Activated T-cell treated with anti-CD3 and anti-CD28 coated beads, Interleukin-2, amount 50 U/mL, for 72 hours (primary cell): ENCODE results near the gene ACAD11. TPM values are rescaled to one million over a fixed set of nuclear protein-coding genes. Genes with fewer than 3 reads are reported as not detected.

Experiments
- ATAC-seq, 2 donors: fragments of 150-1000 bp; cut with Tn5 transposase; replicated peaks in 1 of 2; 2 replicates each; pipeline ENCODE4 v1.10.0; 2021; ENCODE audit warnings: moderate library complexity in 2 of 2, mild to moderate bottlenecking in 1 of 2
- DNase-seq, 2 donors: peaks; one replicate each; pipeline ENCODE4 v3.0.0; 2021 to 2022; ENCODE audit warnings: mixed read lengths in 1 of 2
- H3K27ac Mint-ChIP-seq: one replicate; pipeline ENCODE4 v1.8.0; 2022; ENCODE audit warnings: mild to moderate bottlenecking, moderate library complexity, mixed read lengths
- H3K27me3 Mint-ChIP-seq: one replicate; pipeline ENCODE4 v1.8.0; 2022; ENCODE audit warnings: low read depth, mixed read lengths
- H3K36me3 Mint-ChIP-seq, 2 donors: one replicate each; pipeline ENCODE4 v1.8.0; 2022; ENCODE audit warnings: mixed read lengths in 2 of 2, mild to moderate bottlenecking in 1 of 2; ENCODE audit not compliant: insufficient read depth in 2 of 2
- H3K4me1 Mint-ChIP-seq: one replicate; pipeline ENCODE4 v1.8.0; 2022; ENCODE audit warnings: low read depth, mixed read lengths
- H3K4me3 Mint-ChIP-seq, 2 donors: one replicate each; pipeline ENCODE4 v1.8.0; 2022; ENCODE audit warnings: mild to moderate bottlenecking in 2 of 2, mixed read lengths in 2 of 2, moderate library complexity in 2 of 2
- H3K9me3 Mint-ChIP-seq, 2 donors: one replicate each; pipeline ENCODE4 v1.8.0; 2022; ENCODE audit warnings: mixed read lengths in 2 of 2
- total RNA-seq, 2 donors: library from RNA; stranded (reverse); gene quantifications; one replicate each; pipeline ENCODE4 v1.2.3, GENCODE V29; 2022

ACAD11 gene
- total RNA-seq, 2 donors from 2014 or later: 34.1 to 40.9 TPM

- Mint-ChIP-seq H3K4me1 (peaks cover 11% of the 10 kb centered on the region), H3K27me3 (no peaks in the 10 kb centered on the region), H3K27ac (no peak overlapping the region), H3K9me3 (no peaks in the 10 kb centered on the region), H3K36me3 (no peaks in the 10 kb centered on the region), H3K4me3 (no peak overlapping the region)
- no peak for ATAC-seq
- no peak for DNase-seq
Observed at GRCh38 chr3:132555306-132556035, 104.1 kb downstream of the ACAD11 start.

GRCh38 chr3:132554437-132554836, 105.2 kb downstream of the ACAD11 start:
- peaks cover 2 to 3% of the 10 kb centered on the region in 2 donors for H3K9me3 Mint-ChIP-seq
- no peak for ATAC-seq
- peaks cover 0 to 3% of the 10 kb centered on the region in 2 donors for H3K36me3 Mint-ChIP-seq
- no peaks in the 10 kb centered on the region for H3K27me3 Mint-ChIP-seq
- no peak overlapping the region for H3K27ac Mint-ChIP-seq
- peaks cover 21% of the 10 kb centered on the region for H3K4me1 Mint-ChIP-seq
- no peak overlapping the region for H3K4me3 Mint-ChIP-seq
- no peak for DNase-seq

- DNase-seq (no peak), ATAC-seq (no peak)
- Mint-ChIP-seq H3K36me3 (peaks cover 0 to 3% of the 10 kb centered on the region in 2 donors), H3K4me3 (no peak overlapping the region), H3K9me3 (peaks cover 2 to 3% of the 10 kb centered on the region in 2 donors), H3K27me3 (no peaks in the 10 kb centered on the region), H3K4me1 (peaks cover 27% of the 10 kb centered on the region), H3K27ac (no peak overlapping the region)
Observed at GRCh38 chr3:132553826-132554225, 105.8 kb downstream of the ACAD11 start.

- H3K4me3 Mint-ChIP-seq: peak overlapping the region; percentile 9 to 72
- ATAC-seq: no peak
- peaks cover 0 to 3% of the 10 kb centered on the region in 2 donors for H3K36me3 Mint-ChIP-seq
- peak overlapping the region; percentile 85 for H3K27ac Mint-ChIP-seq
- no peak for DNase-seq
- H3K9me3 Mint-ChIP-seq: peaks cover 2 to 3% of the 10 kb centered on the region in 2 donors
- no peaks in the 10 kb centered on the region for H3K27me3 Mint-ChIP-seq
- peaks cover 38% of the 10 kb centered on the region for H3K4me1 Mint-ChIP-seq
Observed at GRCh38 chr3:132550579-132551305, 108.9 kb downstream of the ACAD11 start.

- H3K27ac Mint-ChIP-seq: peak overlapping the region; percentile 85
- H3K27me3 Mint-ChIP-seq: no peaks in the 10 kb centered on the region
- H3K36me3 Mint-ChIP-seq: peaks cover 0 to 3% of the 10 kb centered on the region in 2 donors
- peaks cover 2 to 3% of the 10 kb centered on the region in 2 donors for H3K9me3 Mint-ChIP-seq
- H3K4me3 Mint-ChIP-seq: peak overlapping the region; percentile 68 to 72
- DNase-seq (no peak), ATAC-seq (peak; percentile 87 to 89)
- H3K4me1 Mint-ChIP-seq: peaks cover 43% of the 10 kb centered on the region
Observed at GRCh38 chr3:132549890-132550578, 109.6 kb downstream of the ACAD11 start.

GRCh38 chr3:132549169-132549568, 110.4 kb downstream of the ACAD11 start:
- no peaks in the 10 kb centered on the region for H3K27me3 Mint-ChIP-seq
- DNase-seq: no peak
- peak in 1 of 2 donors; percentile 2 for ATAC-seq
- H3K4me3 Mint-ChIP-seq: no peak overlapping the region
- peaks cover 0 to 3% of the 10 kb centered on the region in 2 donors for H3K36me3 Mint-ChIP-seq
- peaks cover 2 to 3% of the 10 kb centered on the region in 2 donors for H3K9me3 Mint-ChIP-seq
- H3K4me1 Mint-ChIP-seq: peaks cover 48% of the 10 kb centered on the region
- H3K27ac Mint-ChIP-seq: no peak overlapping the region

GRCh38 chr3:132545471-132545870, 114.1 kb downstream of the ACAD11 start:
- ATAC-seq (no peak), DNase-seq (no peak)
- Mint-ChIP-seq H3K4me1 (peaks cover 62% of the 10 kb centered on the region), H3K27ac (peak overlapping the region; percentile 11), H3K9me3 (peaks cover 2 to 3% of the 10 kb centered on the region in 2 donors), H3K4me3 (no peak overlapping the region), H3K27me3 (no peaks in the 10 kb centered on the region), H3K36me3 (peaks cover 0 to 3% of the 10 kb centered on the region in 2 donors)

- Mint-ChIP-seq H3K4me1 (peaks cover 49% of the 10 kb centered on the region), H3K27ac (no peak overlapping the region), H3K27me3 (no peaks in the 10 kb centered on the region), H3K4me3 (no peak overlapping the region), H3K9me3 (no peaks in the 10 kb centered on the region), H3K36me3 (peaks cover 0 to 2% of the 10 kb centered on the region in 2 donors)
- ATAC-seq: no peak
- no peak for DNase-seq
Observed at GRCh38 chr3:132544130-132544529, 115.5 kb downstream of the ACAD11 start.

GRCh38 chr3:132543011-132543739, 116.4 kb downstream of the ACAD11 start:
- peak; percentile 59 to 77 for ATAC-seq
- Mint-ChIP-seq H3K9me3 (no peaks in the 10 kb centered on the region), H3K27ac (peak overlapping the region; percentile 90), H3K4me3 (peak overlapping the region in 1 of 2 donors; percentile 40), H3K36me3 (peaks cover 2% of the 10 kb centered on the region in 2 donors), H3K27me3 (no peaks in the 10 kb centered on the region), H3K4me1 (peaks cover 40% of the 10 kb centered on the region)
- DNase-seq: no peak

GRCh38 chr3:132542577-132542976, 117.0 kb downstream of the ACAD11 start:
- peak overlapping the region in 1 of 2 donors; percentile 40 for H3K4me3 Mint-ChIP-seq
- H3K4me1 Mint-ChIP-seq: peaks cover 38% of the 10 kb centered on the region
- peaks cover 2% of the 10 kb centered on the region in 2 donors for H3K36me3 Mint-ChIP-seq
- ATAC-seq (no peak), DNase-seq (no peak)
- no peaks in the 10 kb centered on the region for H3K27me3 Mint-ChIP-seq
- no peaks in the 10 kb centered on the region for H3K9me3 Mint-ChIP-seq
- peak overlapping the region; percentile 90 for H3K27ac Mint-ChIP-seq

- peaks cover 2% of the 10 kb centered on the region in 2 donors for H3K36me3 Mint-ChIP-seq
- H3K27ac Mint-ChIP-seq: no peak overlapping the region
Observed at GRCh38 chr3:132539681-132540080, 119.9 kb downstream of the ACAD11 start.

GRCh38 chr3:132538072-132538471, 121.5 kb downstream of the ACAD11 start:
- Mint-ChIP-seq H3K27me3 (no peaks in the 10 kb centered on the region), H3K36me3 (peaks cover 2% of the 10 kb centered on the region in 2 donors), H3K4me1 (peaks cover 14% of the 10 kb centered on the region), H3K27ac (no peak overlapping the region), H3K4me3 (no peak overlapping the region), H3K9me3 (no peaks in the 10 kb centered on the region)
- DNase-seq: no peak
- ATAC-seq: no peak

More at GRCh38 chr3:132539681-132540080, 119.9 kb downstream of the ACAD11 start:
- H3K27me3 Mint-ChIP-seq: no peaks in the 10 kb centered on the region
- H3K4me3 Mint-ChIP-seq: no peak overlapping the region
- peaks cover 30% of the 10 kb centered on the region for H3K4me1 Mint-ChIP-seq
- no peak for DNase-seq
- ATAC-seq: no peak
- H3K9me3 Mint-ChIP-seq: no peaks in the 10 kb centered on the region
